Suprapubic skin (tissue), 4 donors: ENCODE results near the gene DIAPH2.

Source experiments
- POLR2A ChIP-seq, 2 donors: fragments of 450-650 bp; IDR thresholded peaks; one replicate each; pipeline ENCODE4 v1.6.1; 2017; ENCODE audit warnings: antibody characterized with exemption in 2 of 2, mild to moderate bottlenecking in 2 of 2, moderate library complexity in 2 of 2
- POLR2AphosphoS5 ChIP-seq, 3 donors: sonication (generic); formaldehyde crosslinking; IDR thresholded peaks; one replicate each; pipeline ENCODE4 v1.6.1; 2017; ENCODE audit warnings: antibody characterized with exemption in 3 of 3
- TF ChIP-seq, protein P1 (sequence below), 2 donors: fragments of 200-600 bp in 1 of 2; fragments of 450-650 bp in 1 of 2; sonication (generic) in 1 of 2; IDR thresholded peaks; one replicate each; pipeline ENCODE4 v1.5.1; 2016 to 2019; ENCODE audit warnings: antibody characterized with exemption in 2 of 2, mild to moderate bottlenecking in 1 of 2, moderate library complexity in 1 of 2

DNA sequence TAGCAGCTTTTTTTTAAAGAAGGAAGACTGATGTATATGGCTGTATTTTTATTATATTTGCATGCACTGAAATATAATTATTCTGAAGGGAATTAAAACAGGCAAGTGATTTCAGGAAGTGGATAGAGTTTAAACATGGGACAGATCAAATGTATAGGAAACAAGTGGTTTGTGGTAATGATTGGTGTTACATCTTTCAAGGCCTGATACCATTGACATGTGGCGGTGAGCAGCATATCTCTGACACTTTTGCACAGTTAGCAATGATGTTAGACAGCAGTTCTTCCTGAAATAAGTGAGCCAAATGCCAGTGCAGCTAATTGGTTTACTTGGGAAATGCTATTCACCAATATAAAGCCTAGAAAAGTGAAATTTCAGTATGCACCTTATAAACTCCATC is 471.2 kb downstream of the DIAPH2 start:
- TF ChIP-seq POLR2A (IDR thresholded peaks at IDR 0.05) (no peak), POLR2AphosphoS5 (IDR thresholded peaks at IDR 0.05) (no peak)
- TF ChIP-seq, protein P1, sequence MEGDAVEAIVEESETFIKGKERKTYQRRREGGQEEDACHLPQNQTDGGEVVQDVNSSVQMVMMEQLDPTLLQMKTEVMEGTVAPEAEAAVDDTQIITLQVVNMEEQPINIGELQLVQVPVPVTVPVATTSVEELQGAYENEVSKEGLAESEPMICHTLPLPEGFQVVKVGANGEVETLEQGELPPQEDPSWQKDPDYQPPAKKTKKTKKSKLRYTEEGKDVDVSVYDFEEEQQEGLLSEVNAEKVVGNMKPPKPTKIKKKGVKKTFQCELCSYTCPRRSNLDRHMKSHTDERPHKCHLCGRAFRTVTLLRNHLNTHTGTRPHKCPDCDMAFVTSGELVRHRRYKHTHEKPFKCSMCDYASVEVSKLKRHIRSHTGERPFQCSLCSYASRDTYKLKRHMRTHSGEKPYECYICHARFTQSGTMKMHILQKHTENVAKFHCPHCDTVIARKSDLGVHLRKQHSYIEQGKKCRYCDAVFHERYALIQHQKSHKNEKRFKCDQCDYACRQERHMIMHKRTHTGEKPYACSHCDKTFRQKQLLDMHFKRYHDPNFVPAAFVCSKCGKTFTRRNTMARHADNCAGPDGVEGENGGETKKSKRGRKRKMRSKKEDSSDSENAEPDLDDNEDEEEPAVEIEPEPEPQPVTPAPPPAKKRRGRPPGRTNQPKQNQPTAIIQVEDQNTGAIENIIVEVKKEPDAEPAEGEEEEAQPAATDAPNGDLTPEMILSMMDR (IDR thresholded peaks at IDR 0.05): no peak
